Spleen (tissue), 7 donors: ENCODE measurements around the gene ISCA1.

Experiments
- CTCF ChIP-seq, 11 experiments: fragments of 200-600 bp in 7 of 11; fragments of 450-650 bp in 4 of 11; sonication (generic) in 4 of 11; IDR thresholded peaks in 8 of 11; conservative IDR thresholded peaks in 3 of 11; 1 replicate in 7 of 11; 2 replicates in 4 of 11; pipeline versions ENCODE4 v1.4.0 to v1.8.0; 2016 to 2021; ENCODE audit warnings: antibody characterized with exemption in 11 of 11, inconsistent platforms in 4 of 11, mild to moderate bottlenecking in 1 of 11
- POLR2A ChIP-seq, 3 donors: fragments of 450-650 bp; IDR thresholded peaks; one replicate each; pipeline ENCODE4 v1.5.1; 2017; ENCODE audit warnings: antibody characterized with exemption in 3 of 3, mild to moderate bottlenecking in 1 of 3
- donor health status: DM: no; HTN: no; CAD: no; lungs with moderate emphysema.
- donor health status: DM: no; HTN: no; CAD: no.
- donor health status: DM: no; HTN: no; CAD: no.

- no peak for TF ChIP-seq CTCF (IDR thresholded peaks at IDR 0.05 in 8 of 11, conservative IDR thresholded peaks at IDR 0.05 in 3 of 11)
- TF ChIP-seq POLR2A (IDR thresholded peaks at IDR 0.05), result no peak
These were observed 19.3 kb upstream of the ISCA1 start for GRCh38 chr9:86301686-86302085.
